GM12874 (cell line): ENCODE measurements around the gene QTRT2.

ENCODE experiments used
- TF ChIP-seq, protein P1 (sequence below): IDR thresholded peaks from 2 replicates; pipeline ENCODE4 v1.5.1; 2011; ENCODE audit warnings: low read depth, mild to moderate bottlenecking, control low read depth, low read length, moderate library complexity; ENCODE audit not compliant: insufficient read depth

Gene QTRT2

GRCh38 chr3:114057011-114057347 lies 442 bp downstream of the QTRT2 start:
- TF ChIP-seq, protein P1, sequence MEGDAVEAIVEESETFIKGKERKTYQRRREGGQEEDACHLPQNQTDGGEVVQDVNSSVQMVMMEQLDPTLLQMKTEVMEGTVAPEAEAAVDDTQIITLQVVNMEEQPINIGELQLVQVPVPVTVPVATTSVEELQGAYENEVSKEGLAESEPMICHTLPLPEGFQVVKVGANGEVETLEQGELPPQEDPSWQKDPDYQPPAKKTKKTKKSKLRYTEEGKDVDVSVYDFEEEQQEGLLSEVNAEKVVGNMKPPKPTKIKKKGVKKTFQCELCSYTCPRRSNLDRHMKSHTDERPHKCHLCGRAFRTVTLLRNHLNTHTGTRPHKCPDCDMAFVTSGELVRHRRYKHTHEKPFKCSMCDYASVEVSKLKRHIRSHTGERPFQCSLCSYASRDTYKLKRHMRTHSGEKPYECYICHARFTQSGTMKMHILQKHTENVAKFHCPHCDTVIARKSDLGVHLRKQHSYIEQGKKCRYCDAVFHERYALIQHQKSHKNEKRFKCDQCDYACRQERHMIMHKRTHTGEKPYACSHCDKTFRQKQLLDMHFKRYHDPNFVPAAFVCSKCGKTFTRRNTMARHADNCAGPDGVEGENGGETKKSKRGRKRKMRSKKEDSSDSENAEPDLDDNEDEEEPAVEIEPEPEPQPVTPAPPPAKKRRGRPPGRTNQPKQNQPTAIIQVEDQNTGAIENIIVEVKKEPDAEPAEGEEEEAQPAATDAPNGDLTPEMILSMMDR = no peak

GRCh38 chr3:114058646-114059045 lies 2.1 kb downstream of the QTRT2 start:
- TF ChIP-seq, protein P1 = no peak

GRCh38 chr3:114060906-114061655 lies 4.5 kb downstream of the QTRT2 start:
- TF ChIP-seq, protein P1 = no peak

GRCh38 chr3:114067804-114068203 lies 11.3 kb downstream of the QTRT2 start:
- TF ChIP-seq, protein P1 = no peak

DNA sequence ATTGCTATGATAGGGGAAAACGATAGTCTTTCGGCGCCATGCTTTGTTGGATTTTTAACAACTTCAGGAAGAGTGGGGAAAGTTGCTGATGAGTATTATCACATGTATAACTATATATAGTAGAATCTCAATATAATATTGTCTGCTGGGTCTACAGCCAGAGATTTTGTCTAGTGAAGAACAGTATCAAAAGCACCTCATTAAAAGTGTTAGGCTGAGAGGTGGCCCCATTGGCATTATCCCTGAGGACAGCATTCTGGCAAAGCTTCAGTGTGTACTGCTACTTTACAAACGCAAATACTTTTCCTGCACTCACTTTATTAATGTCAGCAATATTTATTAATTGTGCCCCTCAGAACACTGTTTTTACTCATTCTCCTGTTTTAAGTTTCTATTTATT lies 11.8 kb downstream of the QTRT2 start:
- TF ChIP-seq, protein P1 = no peak

DNA sequence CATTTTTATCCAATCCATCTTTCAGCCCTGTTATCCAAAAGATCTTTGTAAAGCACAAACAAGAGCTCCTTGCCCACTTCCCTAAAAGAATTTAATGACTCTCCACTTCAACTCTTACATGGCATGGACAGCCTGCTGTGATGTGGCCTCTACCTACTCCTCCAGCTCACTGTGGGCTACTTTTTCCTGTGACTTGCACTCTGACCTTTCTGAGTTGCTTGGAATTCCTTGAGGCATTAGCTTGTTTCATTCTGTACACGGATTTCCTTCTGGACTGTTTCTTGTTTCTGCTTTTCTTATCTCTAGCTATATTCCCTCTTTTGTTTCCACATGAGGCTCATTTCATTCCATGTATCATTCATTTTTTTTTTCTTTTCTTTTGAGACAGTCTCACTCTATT lies 15.2 kb downstream of the QTRT2 start:
- TF ChIP-seq, protein P1 = no peak

DNA sequence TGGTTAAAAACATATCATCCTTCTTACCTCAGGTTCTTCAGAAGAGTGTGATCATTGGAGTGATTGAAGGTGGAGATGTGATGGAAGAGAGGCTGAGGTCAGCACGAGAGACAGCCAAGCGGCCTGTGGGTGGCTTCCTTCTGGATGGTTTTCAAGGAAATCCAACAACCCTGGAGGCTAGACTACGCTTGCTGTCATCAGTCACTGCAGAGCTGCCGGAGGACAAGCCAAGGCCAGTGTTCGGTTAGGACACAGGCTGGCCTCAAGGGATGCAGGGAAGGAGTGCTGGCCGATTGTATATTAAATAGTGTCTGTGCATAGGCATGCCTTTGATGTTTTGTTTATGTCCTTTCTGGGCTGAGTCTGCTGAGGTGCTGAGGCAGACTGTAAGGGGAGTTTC lies 20.2 kb downstream of the QTRT2 start:
- TF ChIP-seq, protein P1 = no peak
